Nasal cavity respiratory epithelium epithelial cell of viscerocranial mucosa (primary cell): Measurements from ENCODE around the gene SPNS2. TPM values are rescaled to one million over a fixed set of nuclear protein-coding genes. Genes with fewer than 3 reads are reported as not detected.

Experiments
- total RNA-seq: library from RNA; depleted of rRNA; stranded (reverse); fragments of >200 nt; gene quantifications from 2 replicates; pipeline ENCODE4 v1.2.3, GENCODE V29; 2014

Gene SPNS2, protein sequence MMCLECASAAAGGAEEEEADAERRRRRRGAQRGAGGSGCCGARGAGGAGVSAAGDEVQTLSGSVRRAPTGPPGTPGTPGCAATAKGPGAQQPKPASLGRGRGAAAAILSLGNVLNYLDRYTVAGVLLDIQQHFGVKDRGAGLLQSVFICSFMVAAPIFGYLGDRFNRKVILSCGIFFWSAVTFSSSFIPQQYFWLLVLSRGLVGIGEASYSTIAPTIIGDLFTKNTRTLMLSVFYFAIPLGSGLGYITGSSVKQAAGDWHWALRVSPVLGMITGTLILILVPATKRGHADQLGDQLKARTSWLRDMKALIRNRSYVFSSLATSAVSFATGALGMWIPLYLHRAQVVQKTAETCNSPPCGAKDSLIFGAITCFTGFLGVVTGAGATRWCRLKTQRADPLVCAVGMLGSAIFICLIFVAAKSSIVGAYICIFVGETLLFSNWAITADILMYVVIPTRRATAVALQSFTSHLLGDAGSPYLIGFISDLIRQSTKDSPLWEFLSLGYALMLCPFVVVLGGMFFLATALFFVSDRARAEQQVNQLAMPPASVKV
- total RNA-seq: 3.2 and 14.7 TPM in 2 replicates

DNA sequence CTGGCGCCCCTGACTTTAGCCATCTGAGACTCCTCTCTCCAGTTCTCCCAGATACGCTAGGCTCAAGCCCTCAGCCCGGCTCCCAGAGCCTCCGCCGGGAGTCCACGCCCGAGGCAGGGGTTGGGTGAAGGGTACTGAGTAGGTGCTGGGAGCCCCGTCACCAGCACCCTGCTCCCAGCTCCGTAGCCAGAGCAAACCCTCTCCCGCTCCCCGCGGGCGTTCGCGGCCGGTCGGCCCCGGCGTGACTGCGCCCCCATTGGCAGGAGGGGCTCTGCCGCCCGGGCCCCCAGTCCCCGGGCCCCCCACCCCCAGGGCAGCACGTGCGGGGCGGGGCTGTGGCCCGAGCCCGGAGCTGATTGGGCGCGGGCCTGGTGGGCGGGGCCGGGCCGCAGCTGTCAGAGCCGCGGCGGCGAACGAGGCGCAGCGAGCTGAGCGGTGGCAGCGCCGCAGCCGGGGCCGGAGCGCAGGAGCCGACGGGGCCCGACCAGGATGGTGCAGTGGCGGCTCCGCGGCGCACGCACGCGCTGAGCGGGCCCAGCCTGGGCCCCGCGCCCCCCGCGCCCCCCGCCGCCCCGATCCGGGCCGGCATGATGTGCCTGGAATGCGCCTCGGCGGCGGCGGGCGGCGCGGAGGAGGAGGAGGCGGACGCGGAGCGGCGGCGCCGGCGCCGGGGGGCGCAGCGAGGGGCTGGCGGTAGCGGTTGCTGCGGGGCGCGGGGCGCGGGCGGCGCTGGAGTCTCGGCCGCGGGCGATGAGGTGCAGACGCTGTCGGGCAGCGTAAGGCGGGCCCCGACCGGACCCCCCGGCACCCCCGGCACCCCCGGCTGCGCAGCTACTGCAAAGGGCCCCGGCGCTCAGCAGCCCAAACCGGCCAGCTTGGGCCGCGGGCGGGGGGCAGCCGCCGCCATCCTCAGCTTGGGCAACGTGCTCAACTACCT is at the start of gene SPNS2:
SPNS2 (plus strand) TSS at position 421 of the 937 bp plus-strand sequence; CDS start at position 588, 167 bp downstream.

DNA sequence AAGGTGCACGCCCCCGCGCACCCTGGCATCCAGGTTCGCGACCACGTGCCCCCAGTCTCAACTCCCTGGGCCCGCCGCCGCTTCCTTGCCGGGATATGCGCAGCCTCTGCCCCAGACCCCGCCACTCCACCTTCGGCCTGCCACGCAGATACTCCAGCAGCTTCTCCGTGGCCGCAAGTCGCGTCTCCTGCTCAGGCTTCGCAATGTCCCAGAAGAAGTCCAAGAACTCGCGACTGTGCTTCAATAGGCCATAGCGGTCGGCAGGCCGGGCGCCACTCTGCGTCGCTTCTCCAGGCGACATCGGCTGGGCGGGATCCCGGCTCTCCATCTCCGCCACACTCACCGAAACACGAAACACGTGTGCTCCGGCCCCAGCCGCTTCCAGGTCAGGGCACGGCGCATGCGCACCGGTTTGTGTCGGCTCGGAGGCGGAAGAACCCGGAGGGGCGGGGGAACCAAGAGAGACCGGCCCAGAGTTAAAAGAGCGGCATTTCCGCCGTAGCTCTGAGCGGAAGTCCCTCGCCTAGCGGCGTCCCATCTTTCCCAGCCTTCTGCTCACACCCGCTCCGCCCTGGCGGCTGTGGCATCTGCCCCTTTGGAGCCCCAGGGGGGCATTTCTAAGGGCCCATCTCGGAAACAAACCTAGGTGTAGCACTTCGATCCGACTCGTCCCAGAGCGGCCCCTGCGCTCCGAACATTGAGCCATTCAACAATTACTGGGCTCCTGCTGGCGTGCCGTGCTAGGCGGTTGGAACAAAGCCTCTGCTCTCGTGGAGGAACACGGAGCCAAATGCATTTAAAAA is 56.5 kb downstream of the SPNS2 start, which contains the start of gene MYBBP1A:
MYBBP1A (minus strand) TSS at position 388 of the 803 bp plus-strand sequence; CDS start at position 328, 60 bp downstream.

DNA sequence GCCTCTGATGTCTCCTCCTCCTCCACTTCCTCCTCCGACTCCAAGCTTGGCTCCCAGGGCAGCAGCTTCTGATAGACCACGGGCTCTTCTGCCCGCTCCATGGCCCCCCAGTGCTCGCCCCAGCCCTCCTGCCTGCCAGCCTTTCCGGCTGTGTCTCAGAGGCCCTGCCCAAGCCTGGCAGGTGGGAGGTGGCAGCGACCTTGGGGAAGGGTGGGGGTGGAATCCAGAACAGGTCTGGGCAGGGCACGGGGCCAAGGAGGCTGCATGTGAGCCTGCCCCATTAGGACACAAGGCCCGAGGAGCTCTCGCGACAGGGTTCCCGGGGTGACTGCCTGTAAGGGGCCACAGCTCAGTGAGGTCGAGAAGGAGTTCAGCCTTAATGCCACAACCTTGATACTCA is 61.7 kb downstream of the SPNS2 start, which contains the start of gene GGT6:
GGT6 (minus strand) TSS at position 157 of the 400 bp plus-strand sequence; CDS start at position 101, 56 bp downstream.

DNA sequence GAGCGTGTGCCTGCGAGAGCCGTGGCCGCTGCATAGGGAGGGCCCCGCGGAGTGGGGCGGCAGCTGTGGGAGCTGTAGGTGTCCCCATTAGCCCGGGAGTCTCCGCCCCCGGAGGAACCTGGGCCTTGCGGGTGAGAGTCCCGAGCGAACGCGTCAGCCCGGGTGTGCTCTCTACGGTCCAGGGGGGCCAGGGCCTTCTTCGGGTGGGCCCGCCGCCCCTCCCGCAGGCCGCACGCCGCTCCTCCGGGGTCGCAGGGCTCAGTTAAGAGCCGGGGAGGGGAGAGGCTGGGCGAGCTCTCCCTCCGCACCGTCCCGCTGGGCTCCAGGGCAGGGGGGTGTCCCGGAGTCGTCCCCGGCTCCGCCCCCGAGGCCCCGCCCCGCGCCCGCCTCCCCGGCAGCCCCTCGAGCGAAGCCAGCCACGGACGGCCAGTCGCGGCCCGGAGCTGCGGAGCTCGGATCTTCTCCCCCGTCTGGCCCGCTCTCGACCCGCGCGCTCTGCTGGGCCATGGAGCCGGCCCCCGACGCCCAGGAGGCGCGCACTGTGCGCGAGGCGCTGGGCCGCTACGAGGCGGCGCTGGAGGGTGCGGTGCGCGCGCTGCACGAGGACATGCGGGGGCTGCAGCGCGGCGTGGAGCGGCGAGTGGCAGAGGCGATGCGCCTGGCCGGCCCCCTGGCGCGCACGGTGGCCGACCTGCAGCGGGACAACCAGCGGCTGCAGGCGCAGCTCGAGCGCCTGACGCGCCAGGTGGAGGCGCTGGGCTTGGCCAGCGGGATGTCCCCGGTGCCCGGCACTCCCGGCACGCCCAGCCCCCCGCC is 85.6 kb downstream of the SPNS2 start, which contains the start of gene SMTNL2:
SMTNL2 (plus strand) TSS at position 429 of the 816 bp plus-strand sequence; CDS start at position 506, 77 bp downstream.

Other genes starting within 250 kb of the SPNS2 start
- gene ANKFY1, start 234.9 kb upstream of the SPNS2 start, total RNA-seq: 27.7 and 64.6 TPM in 2 replicates
- 44.4 and 66.3 TPM in 2 replicates for gene UBE2G1, start 132.2 kb upstream of the SPNS2 start, total RNA-seq
- under 0.01 TPM in 1 of 2 replicates, not detected in the other for gene SPNS3, start 64.9 kb upstream of the SPNS2 start, total RNA-seq
- 90.2 and 103 TPM in 2 replicates for gene MYBBP1A, start 56.5 kb downstream of the SPNS2 start, total RNA-seq
- gene GGT6, start 61.7 kb downstream of the SPNS2 start, total RNA-seq: 4.4 and 4.5 TPM in 2 replicates
- gene SMTNL2, start 85.6 kb downstream of the SPNS2 start, total RNA-seq: not detected in 2 replicates
- 0.07 TPM in 1 of 2 replicates, not detected in the other for gene ALOX15, start 142.8 kb downstream of the SPNS2 start, total RNA-seq
- gene PELP1, start 205.3 kb downstream of the SPNS2 start, total RNA-seq: 22.6 and 41.9 TPM in 2 replicates
- gene ARRB2, start 211.8 kb downstream of the SPNS2 start, total RNA-seq: 5.8 and 5.9 TPM in 2 replicates
- 8.0 and 10.3 TPM in 2 replicates for gene MED11, start 232.5 kb downstream of the SPNS2 start, total RNA-seq
- gene ZMYND15, start 241.0 kb downstream of the SPNS2 start, total RNA-seq: 0.34 and 1.2 TPM in 2 replicates
- gene CXCL16, start 241.0 kb downstream of the SPNS2 start, total RNA-seq: 23.2 and 37.5 TPM in 2 replicates